ENCODE data around the gene NFATC2.

- TF ChIP-seq CTCF (IDR thresholded peaks at IDR 0.05), result no peak
- no peak for TF ChIP-seq POLR2A (IDR thresholded peaks at IDR 0.05)
These were observed 35.8 kb downstream of the NFATC2 start for GRCh38 chr20:51506527-51507215.

Data from uterus (tissue), 2 donors.